NCI-H2196 treated with DMSO at 0.1 percent for 48 hours (cell line): Measurements from ENCODE around the gene ROR2.

Experiments used
- DNase-seq: peaks from one replicate; lab custom pipeline; 2025; ENCODE audit not compliant: unreplicated experiment; lab: John Stamatoyannopoulos, UW

Gene ROR2

DNA sequence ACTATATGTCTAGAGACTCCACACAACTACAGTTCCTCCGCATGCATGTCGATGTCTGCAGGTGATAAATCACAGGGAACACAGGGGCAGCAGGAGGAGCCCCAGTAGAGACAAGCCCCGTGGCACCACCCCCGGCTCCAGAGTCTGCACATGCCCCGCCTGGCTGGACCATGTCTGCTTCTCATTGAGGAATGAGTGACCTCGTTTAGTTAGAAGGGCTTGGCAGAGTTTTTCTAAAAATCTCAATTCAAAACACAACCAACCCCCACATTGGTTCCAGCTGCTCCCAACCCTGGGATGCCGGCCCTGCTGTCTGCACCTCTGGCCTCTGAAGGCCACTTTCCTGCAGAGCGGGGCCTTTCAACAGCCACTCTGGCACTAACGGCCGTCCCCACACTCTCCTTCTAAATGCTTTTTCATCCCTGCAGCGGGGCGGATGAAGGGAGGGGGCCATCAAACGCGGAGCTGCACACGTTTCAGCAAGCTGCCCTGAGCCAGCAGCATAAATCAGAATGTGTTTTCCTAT, 106.3 kb downstream of the ROR2 start:
- DNase-seq = no peak

DNA sequence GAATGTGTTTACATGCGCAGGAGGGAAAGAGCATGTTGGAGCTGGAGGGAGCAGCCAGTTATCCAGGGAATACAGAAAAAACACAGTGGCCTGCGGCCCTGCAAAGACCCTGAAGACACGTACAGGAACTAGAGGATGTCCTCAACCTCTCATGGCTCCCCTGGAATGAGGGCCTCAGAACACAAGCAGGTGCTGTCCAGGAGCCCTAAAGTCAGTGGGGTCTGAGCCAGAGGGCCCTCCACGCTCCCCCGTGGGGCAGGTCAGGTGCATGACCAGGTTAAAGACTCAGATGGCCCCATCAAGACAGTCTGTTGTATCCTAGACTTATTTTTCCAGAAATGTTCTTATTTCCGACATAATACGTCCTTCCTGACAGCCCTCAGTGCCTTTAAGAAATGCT, 106.9 kb downstream of the ROR2 start:
- no peak for DNase-seq

DNA sequence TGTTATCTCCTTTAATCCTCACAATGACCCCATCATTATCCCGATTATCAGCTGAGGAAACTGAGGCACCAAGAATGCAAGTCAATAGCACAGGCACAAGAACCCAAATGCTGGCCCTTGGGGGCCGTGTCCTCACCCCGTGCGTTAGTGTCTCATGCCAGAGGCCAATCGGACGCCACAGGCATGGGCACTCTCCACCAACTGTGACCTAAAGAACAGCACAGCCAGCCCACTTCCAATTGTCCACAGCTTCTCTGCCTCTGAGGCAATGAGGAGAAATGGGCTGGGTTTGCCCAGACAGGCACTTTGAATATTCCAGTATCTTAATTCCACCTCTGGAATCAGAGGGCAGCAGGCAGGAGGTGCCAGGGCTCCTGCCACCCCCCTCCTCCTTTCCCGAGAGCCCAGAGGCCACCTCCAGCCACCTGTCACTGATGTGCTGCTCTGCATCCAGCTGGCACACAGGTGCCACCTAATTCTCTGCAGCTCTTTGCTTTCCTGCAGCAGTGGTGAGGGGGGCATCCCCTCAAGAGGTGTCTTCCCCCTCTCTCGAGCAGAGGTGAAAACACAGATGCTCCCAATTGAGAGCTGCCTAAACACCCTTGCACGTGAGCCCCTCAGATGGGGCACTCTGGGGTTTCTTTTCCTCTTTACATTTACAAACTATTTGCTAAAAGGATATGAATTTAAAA, 107.5 kb downstream of the ROR2 start:
- DNase-seq = no peak

DNA sequence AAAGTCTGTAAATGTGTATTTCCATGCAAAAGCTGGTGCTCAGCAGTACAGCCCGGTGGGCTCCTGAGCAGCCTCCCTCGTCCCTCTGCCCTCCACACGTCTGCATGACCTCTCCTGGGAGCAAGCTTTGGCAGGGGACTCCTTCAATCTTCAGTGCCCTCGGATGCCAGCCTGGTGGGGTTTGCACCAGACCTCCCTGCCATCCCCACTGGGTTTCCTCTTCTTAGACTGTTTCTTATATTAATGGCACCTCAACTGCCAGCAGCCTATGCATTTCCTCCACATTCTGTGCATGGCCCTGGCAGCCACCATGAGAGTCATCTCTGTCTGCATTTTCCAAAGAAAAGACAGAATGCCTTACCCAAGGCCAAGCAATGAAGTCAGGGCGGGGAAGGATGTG, 108.4 kb downstream of the ROR2 start:
- DNase-seq = no peak

DNA sequence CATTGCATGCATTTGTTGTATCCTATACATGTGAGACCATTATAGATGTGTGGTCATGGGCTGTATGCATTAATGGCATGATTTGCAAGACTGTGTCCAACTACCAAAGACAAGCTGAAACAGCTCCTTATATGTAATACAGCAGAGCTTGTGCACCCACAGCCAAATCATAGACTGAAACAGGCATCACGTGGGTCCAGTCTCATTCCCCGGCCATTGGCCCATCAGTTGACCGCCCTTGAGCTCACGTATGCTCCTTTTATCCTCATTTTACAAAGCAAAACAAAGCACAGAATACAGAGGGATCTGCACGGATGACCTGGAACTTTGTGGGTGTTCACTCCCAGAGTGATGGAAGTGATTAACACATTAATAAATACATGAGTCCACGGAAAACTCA, 109.1 kb downstream of the ROR2 start:
- no peak for DNase-seq

DNA sequence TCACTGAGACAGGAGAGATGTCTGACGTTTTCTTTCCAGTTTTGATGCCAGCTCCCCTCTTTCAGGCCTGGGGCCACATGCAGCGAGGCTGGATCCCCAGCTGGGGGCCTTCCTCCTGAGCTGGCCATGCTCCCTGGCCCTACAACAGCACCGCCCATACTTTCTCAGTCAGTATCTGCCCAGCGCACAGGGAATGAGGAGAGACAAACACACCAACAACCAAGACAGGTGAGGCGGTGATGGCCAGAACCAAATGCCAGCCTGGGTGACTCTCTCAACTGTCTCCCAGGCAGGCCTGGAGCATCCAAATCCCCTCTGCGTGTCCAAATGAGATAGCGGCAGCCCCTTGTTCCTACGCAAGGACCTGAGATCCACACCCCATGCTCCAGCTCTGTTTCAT, 109.6 kb downstream of the ROR2 start:
- no peak for DNase-seq

DNA sequence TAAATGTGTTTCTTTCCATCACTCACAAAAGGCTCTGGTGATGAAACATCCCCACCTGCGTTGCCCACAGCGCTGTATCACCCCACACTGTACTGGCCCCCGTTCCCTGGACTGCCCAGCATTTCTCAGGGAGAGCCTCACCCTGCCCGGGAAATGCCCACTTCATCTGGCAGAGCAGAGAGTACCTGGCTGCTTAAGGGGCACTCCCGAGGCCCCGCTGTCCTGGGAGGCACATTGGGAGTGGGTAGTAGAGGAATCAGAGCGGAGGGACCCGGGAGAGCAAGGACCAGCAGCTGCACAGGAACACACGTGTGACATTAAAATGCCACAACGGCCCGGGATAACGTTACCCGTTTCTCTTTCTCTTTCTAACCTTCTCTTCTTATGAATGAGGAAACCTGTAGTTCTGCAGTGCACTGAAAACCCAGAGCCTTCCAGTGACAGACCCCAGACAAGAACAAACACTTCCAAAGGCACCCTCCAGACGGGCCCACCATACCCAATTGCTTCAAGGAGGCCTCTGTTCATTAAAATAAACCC, 110.0 kb downstream of the ROR2 start:
- DNase-seq = no peak

DNA sequence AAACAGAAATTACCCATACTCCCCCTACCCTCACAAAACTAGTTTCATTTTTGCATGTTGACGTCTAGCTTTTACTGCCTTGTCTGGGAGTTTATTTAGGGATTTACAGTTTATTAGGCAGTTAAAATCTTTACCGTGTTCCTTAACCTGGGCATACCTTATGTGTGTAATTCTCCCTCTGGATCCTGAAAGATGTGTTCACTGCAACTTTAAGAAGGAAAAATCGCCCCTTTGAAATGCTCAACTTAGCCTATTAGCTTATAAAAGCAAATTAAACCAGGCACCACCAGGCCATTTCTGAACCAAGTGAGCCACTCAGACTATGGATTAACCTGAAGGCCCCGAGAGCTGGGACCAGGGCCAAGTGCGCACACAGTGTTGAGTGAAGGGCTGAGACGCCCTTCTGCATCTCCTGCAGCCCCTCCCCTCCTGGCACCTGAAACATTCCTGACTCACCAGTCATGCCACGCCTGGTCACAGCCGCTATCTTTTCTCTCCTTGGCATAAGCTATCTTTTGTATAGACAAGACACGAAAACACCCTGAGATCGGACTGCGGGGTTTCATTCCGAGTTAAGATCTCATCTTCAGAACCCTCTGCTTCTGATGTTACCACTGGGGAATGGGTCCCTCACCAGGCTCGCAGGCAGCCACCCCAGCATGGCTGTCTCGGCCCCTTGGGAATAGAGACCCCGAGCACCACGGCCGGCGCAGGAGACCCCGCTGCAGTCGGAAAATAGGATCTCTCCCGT, 111.9 kb downstream of the ROR2 start:
- DNase-seq = no peak

DNA sequence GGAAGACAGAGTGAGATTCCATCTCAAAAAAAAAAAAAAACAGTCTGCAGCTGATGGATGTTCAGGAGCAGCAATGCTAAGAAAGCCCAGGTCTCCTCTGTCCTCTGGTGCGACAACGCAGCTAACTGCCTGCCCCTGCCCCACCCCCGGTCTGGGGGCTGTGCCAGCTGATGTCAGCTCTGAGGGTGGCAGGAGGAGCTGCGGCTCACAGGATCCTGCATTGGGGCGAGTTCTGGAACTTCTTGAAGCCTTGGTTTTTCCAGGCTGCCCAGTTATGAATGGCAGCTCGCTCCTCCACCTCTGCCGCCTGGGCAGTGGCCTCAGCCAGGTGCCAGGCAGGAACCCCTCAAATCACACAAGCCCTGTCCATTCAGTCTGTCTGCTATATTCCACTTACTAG, 113.5 kb downstream of the ROR2 start:
- DNase-seq = no peak

DNA sequence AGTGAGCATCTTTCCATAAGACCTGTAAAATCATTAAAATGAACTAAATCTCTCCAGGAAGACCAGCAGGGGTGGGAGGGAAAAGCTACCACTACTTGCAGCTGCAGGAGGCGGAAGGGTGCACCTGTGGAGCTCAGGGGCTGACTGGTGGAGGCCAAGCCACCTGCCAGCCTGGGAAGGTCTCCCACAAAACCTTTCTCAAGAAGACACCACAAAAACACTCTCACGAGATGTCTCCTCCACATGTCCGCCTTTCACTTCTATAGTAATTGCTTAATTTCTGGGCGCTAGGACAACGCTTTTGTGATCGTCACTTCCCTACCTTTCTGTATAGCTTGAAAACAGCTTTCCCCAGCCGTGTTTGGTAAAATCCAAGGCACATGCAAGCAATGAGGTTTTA, 114.4 kb downstream of the ROR2 start:
- DNase-seq = no peak

DNA sequence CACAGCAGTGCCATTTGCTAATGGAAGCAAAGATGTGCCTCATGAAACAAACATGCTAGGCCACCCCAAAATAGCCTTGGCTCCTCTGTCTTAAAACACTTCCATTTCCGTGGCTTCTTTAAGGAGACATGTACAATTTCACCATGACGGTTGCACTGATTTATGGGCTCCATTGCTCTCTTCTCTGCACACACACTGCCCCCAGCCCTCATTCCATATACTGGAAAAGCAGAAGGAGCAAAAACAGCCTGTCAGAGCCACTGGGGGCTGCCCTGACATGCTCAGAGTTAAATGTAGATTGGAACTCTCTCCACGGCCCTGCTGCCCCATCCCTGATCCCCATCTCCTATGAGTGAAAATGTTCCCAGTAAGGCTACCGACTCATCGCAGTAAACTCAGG, 114.8 kb downstream of the ROR2 start:
- no peak for DNase-seq

DNA sequence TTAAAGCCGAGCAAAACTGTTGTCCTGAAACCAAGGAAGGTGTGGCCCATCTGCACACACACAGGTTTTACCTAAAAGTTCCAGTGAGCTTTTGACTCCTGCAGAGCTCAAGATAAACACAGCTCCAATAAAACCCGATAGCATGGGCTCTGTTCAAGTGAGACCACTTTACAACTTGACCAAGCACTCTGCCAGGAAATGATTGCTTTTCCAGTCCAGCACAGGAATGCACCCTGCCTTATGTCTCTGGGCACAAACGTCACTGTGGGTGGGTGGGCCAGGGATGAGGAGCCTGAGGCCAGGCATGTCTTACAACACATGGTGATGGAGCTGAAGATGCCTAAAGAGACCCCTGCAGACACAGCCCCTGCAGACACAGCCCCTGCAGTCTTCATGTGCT, 115.3 kb downstream of the ROR2 start:
- no peak for DNase-seq

DNA sequence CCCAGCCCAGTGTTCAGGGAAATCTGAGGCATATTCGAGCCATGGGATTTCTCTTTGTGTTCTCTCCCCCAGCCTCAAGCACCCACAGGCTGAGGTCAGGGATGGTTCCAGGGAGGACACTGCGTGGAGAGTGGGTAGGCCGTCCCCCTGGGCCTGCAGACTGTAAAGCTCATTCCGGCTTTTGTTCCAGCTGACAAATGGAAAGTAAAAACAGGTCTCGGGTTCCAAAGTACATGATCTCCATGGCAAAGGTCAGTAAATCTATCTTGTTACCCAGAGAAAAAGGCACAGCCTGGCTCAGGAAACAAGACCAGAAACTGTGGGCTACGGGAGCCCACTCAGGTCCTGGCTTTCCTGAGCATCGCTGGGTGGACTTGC, 116.2 kb downstream of the ROR2 start:
- DNase-seq = no peak

DNA sequence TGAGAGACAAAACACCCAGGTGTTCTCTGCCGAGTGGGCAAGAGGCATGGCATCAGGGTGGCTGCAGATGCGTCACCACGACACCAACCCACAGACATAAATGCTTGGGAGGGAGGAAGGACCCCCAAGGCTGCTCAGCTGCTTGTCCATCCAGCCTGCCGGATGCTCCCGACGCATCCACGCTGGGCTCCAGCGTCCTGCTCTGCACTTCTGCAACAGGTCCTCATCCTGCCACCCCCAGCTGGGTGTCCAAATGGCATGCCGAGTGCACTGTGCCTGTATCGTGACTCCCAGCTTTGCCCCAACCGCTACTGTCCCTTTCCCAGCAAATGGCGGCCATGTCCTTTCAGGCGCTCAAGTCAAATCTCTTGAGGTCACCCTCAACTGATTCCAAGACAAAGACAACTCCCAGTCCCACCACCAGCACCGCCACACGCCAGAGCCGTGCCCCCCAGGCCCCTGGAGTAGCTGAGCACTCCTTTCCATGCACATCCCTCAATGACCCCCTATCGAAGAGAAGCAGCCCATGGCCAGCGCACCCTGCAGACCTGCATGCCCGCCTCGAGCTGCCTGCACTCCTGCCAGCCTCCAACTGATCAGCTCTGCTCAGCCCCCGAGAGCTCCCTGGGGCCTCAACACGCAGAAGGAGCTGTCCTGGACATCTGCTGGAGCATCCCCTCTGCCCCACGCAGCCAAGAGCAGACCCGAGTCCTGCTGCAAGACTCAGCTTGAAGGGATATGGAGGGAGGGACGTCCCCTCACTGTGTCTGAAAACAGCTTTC, 116.7 kb downstream of the ROR2 start:
- no peak for DNase-seq

DNA sequence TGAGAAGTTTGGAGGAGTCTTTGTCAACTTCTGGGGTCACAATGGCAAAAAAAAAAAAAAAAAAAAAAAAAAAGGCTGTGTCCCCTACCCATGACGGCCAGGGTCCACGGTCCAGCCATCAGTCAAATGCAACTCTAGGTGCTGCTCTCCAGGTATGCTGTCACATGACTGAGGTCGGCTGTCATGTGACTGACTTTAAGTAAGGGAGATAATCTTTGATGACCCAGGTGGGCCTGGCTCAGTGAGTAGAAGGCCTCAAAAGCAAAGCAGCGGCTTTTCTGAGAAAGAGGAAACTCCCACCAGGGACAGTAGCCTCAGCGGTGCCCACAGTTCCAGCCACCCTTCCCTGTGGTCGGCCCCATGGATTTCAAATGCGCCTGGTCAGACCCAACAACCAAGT, 117.7 kb downstream of the ROR2 start:
- DNase-seq = no peak

DNA sequence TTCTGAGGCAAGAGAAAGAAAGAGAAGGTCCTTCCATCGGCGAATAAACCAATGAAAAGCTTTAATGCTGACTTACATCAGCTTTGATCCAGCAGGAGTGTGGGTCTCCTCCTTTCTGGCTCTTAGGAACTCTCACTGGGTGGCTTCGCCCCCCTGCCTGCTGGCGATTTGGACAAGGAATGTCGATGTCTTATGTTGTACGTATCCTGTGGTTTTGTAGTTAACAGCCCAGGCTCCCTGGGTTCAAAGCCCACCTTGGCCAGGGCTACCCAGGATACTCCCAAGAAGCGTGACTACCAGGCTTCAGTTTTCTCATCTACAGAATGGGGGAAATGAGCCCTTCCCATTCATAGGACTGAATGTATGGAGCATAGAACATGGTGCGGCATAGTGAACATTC, 124.2 kb downstream of the ROR2 start:
- no peak for DNase-seq

DNA sequence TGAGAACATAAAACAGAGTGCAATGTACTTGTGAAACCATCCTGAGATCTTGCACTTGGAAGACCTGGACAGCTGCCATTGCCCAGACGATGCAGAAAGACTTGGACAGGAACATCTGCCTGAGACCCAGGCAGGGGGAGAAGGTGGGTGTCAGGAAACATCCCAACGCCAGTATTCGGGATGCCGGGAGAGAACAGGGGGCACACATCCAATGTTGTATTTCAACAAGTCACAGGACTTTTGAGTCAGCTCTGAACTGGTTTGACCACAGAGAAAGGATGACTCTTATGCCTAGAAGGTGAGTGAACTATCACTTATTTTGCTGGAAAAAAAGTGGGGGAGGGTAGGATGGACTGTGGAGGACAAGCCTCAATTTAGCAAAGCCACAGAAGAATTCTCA, 124.6 kb downstream of the ROR2 start:
- no peak for DNase-seq

DNA sequence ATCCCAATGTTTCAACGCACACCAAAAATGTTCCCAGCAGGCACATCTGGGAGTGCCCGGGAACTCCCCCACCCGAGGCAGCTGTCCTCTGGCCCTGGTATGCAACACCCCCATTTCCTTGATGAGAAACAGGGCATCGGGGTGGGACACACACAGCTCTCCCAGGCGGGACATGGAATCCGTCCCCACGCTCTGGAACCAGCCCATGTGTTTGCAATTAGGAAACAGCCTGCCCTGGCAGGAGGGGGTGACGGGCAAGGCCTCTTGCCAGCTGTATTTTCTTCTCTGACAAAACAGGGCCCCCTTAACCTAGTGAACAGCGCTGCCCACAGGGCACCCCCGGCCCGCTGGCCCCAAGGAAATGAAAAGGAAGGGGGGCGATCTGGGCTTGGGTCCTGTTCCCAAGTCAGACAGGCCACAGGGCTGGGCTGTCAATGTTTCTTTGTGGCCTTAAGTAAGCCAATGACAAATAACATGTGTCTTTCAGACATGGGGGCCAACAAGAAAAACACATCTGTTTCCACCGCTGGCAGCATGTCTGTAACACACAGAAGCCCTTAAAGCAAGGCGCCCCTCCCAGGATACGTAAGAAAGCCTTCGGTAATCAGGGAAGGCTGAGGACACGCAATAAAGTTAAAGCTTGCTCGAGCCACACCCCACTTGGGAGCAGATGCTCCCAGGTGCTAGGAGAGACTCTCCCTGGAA, 125.3 kb downstream of the ROR2 start:
- DNase-seq = no peak

DNA sequence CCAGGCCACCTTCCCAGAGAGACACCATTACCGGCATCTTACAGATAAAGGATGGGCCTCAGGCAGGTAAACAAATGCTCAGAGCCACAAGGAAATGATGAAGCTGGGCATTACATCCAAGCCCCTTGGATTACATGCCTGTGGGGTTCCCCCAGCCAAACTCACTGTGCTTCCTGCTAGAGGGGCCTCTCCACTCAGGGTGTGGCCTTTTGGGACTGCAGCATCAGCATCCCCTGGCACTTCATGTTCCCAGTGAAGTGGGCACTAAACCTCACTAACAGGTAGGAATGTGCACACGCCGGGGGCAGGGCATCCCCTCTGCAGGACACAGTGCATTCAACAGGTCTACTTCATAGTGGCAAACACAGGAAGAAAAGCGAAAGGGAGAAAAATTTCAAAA, 125.9 kb downstream of the ROR2 start:
- no peak for DNase-seq

DNA sequence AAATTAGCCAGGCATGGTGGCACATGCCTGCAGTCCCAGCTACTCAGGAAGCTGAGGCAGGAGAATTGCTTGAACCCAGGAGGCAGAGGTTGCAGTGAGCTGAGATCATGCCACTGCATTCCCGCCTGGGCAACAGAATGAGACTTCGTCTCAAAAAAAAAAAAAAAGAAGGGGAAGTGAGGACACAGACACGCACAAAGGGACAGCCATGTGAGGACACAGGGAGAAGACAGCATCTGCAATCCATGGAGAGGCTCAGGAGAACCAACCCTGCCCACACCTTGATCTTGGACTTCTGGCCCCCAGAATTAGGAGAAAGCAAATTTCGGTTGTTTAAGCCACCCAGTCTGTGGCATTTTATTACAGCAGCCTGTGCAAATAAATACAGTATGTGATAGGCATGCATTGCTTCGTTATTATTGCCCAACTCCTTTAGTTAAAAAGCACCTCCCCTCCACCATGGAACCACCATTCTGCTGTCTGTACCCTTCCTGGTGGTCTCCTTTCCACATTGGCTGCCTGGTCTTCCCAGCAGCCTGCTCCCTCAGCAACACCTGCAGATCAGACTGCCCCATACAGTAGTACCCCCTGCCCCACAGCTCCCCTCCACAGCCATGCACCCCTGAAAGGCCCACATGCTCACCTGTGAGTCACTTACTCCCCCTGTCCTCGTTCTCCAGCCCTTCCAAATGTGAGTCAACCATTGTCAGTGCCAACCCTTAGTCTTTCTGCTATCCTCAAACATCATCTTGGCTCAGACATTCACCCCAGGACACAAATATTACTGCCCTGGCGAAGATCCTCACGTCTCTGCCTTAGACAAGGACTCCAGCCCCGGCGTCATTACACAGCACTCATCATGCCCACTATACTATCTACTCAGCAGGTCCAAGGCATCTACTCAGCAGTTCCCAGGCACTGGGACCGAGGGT, 128.8 kb downstream of the ROR2 start:
- DNase-seq = no peak
